ENCODE measurements around the gene NMB.

DNA sequence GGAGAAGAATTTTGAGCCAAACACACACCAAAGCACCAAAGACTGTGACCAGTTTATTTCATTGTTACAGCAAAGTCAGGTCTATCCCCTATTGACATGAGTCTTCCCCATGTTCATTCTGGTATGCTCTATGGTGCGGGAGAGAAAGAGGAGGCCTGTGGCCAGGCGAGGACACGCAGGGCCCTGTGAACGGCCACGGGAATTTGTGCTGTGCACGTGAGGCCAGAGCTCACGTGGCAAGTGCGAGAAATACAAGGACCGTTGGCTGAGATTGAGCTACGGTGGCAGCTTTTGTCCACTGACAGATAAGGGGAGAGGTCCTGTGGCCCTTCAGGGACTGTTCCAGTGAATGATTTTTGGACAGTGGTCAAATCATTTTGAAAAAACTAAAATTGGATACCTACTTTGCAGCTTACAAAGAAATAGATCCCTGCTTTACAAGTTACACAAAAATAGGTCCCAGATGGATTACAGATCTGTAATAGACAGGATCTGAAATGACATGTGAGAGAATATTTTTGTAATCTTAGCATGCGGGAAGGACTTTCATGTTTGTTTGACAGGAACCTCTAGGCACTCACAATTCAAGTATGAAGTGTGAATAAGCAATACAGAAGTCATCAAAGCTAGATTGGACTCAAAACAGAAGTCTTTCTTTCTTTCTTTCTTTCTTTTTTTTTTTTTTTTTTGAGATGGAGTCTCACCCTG lies 48.0 kb downstream of the NMB start:
- TF ChIP-seq POLR2AphosphoS5 (IDR thresholded peaks at IDR 0.05): no peak
- TF ChIP-seq, protein P1, sequence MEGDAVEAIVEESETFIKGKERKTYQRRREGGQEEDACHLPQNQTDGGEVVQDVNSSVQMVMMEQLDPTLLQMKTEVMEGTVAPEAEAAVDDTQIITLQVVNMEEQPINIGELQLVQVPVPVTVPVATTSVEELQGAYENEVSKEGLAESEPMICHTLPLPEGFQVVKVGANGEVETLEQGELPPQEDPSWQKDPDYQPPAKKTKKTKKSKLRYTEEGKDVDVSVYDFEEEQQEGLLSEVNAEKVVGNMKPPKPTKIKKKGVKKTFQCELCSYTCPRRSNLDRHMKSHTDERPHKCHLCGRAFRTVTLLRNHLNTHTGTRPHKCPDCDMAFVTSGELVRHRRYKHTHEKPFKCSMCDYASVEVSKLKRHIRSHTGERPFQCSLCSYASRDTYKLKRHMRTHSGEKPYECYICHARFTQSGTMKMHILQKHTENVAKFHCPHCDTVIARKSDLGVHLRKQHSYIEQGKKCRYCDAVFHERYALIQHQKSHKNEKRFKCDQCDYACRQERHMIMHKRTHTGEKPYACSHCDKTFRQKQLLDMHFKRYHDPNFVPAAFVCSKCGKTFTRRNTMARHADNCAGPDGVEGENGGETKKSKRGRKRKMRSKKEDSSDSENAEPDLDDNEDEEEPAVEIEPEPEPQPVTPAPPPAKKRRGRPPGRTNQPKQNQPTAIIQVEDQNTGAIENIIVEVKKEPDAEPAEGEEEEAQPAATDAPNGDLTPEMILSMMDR (IDR thresholded peaks at IDR 0.05): no peak
